OCI-LY7 (cell line): Measurements from ENCODE around the gene ZSCAN25. TPM values are rescaled to one million over a fixed set of nuclear protein-coding genes. Genes with fewer than 3 reads are reported as not detected.

ENCODE experiments used
- BruUV-seq: library from RNA; stranded (reverse); fragments of 400-500 nt; replicated peaks from 2 replicates; lab custom pipeline; 2021; lab: Mats Ljungman, UMichigan
- CTCF ChIA-PET: fragments of 300-600 bp; sonication (Branson Sonifier 250); formaldehyde crosslinking; loops from one replicate; lab custom pipeline; 2022; ENCODE audit warnings: antibody characterized with exemption; ENCODE audit not compliant: unreplicated experiment; lab: Charles Lee
- POLR2A ChIA-PET: fragments of 300-600 bp; sonication (Branson Sonifier 250); formaldehyde crosslinking; loops from one replicate; lab custom pipeline; 2022; ENCODE audit warnings: antibody characterized with exemption; lab: Charles Lee
- DNase-seq: peaks from one replicate; pipeline ENCODE4 v3.0.0-alpha.2; 2015; ENCODE audit warnings: low spot score
- H2AFZ ChIP-seq: fragments of 200-600 bp; sonication (generic), shearing (Covaris generic); 2 replicates; pipeline ENCODE4 v1.6.1; 2014; ENCODE audit warnings: mild to moderate bottlenecking, antibody characterized with exemption, low read length, moderate library complexity
- H3K27ac ChIP-seq: fragments of 200-600 bp; sonication (generic); 2 replicates; pipeline ENCODE4 v1.5.1; 2014; ENCODE audit warnings: mixed run types, low read depth, mild to moderate bottlenecking, moderate library complexity, low read length, inconsistent platforms; ENCODE audit not compliant: poor library complexity, severe bottlenecking
- H3K36me3 ChIP-seq: fragments of 200-600 bp; sonication (generic); 2 replicates; pipeline ENCODE4 v1.6.1; 2014; ENCODE audit warnings: mild to moderate bottlenecking, antibody characterized with exemption, low read length, moderate library complexity, mixed read lengths; ENCODE audit not compliant: insufficient read depth
- H3K4me1 ChIP-seq: fragments of 200-600 bp; sonication (generic); 2 replicates; pipeline ENCODE4 v1.5.1; 2014; ENCODE audit warnings: mild to moderate bottlenecking, low read length; ENCODE audit not compliant: insufficient read depth, poor library complexity, severe bottlenecking
- H3K4me2 ChIP-seq: fragments of 200-600 bp; sonication (generic); 2 replicates; pipeline ENCODE4 v1.6.1; 2014; ENCODE audit warnings: mild to moderate bottlenecking, low read length
- H3K4me3 ChIP-seq: fragments of 200-600 bp; sonication (generic); 2 replicates; pipeline ENCODE4 v1.5.1; 2014; ENCODE audit warnings: mild to moderate bottlenecking, low read depth, low read length; ENCODE audit not compliant: poor library complexity, severe bottlenecking
- H3K79me2 ChIP-seq: fragments of 200-600 bp; sonication (generic); 2 replicates; pipeline ENCODE4 v1.6.1; 2016; ENCODE audit warnings: low read depth, mild to moderate bottlenecking, low read length, moderate library complexity, mixed read lengths; ENCODE audit not compliant: insufficient read depth
- H3K9me2 ChIP-seq: fragments of 200-600 bp; sonication (generic); 2 replicates; pipeline ENCODE4 v1.6.1; 2016; ENCODE audit warnings: mild to moderate bottlenecking, low read length, mixed read lengths; ENCODE audit not compliant: insufficient read depth
- H3K9me3 ChIP-seq: fragments of 200-600 bp; sonication (generic); 2 replicates; pipeline ENCODE4 v1.6.1; 2014; ENCODE audit warnings: mild to moderate bottlenecking, mixed run types, low read length, mixed read lengths
- H4K20me1 ChIP-seq: fragments of 200-600 bp; sonication (generic); 2 replicates; pipeline ENCODE4 v1.6.1; 2014; ENCODE audit warnings: mild to moderate bottlenecking, antibody characterized with exemption, low read length, moderate library complexity, mixed read lengths; ENCODE audit not compliant: insufficient read depth
- EZH2phosphoT487 ChIP-seq: fragments of 200-600 bp; sonication (generic); IDR thresholded peaks from 2 replicates; pipeline ENCODE4 v1.6.1; 2018; ENCODE audit warnings: low read depth, borderline replicate concordance, mild to moderate bottlenecking, mixed run types, antibody characterized with exemption, low read length, moderate library complexity, mixed read lengths
- intact Hi-C: fragments of 100-400 bp; cut with micrococcal nuclease; formaldehyde crosslinking; loops from one replicate; pipeline ENCODE4 v1.10.0; 2022; ENCODE audit not compliant: unreplicated experiment
- total RNA-seq, 2 experiments: library from RNA; depleted of rRNA in 1 of 2; stranded (reverse); fragments of >200 nt in 1 of 2; shearing (Covaris generic) in 1 of 2; gene quantifications; 2 replicates each; pipeline ENCODE4 v1.2.3, GENCODE V29; 2014 to 2022
- TF ChIP-seq, protein P1 (sequence below): fragments of 200-600 bp; sonication (generic); conservative IDR thresholded peaks from 2 replicates; pipeline ENCODE4 v1.5.1; 2014; ENCODE audit warnings: mild to moderate bottlenecking, antibody characterized with exemption, low read length, moderate library complexity, mixed read lengths

Gene ZSCAN25
- total RNA-seq, 2 experiments from 2014 or later: 12.0 to 14.3 TPM

DNA sequence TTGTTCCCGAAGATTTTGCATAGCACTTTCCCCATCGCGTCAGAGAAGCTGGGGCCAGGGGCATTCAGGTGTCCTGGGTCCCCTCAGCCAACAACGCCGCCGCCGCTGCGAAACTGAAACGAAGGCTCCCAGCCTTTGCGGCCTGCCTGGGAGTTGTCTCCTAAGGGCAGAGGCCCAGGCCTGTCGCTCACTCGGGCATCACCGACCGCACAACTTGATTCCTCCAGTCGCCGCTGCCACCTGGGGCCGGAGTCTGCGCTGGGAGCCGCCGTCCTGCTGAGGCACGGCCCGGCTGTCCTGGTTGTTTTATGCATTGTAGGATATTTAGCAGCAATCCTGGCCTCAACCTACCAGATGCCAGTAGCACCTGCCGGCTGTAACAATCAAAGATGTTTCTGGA is 22.0 kb downstream of the ZSCAN25 start:
- ChIA-PET POLR2A (no interaction called here), CTCF (no interaction called here)
- Histone ChIP-seq H3K36me3 (no peaks in the 10 kb centered on the region; the same call in 1 of the 2 replicates), H3K4me2 (no peak overlapping the region), H3K27ac (no peak overlapping the region), H3K9me3 (no peaks in the 10 kb centered on the region), H3K79me2 (no peaks in the 10 kb centered on the region), H3K9me2 (no peaks in the 10 kb centered on the region), H2AFZ (no peak overlapping the region), H3K4me3 (no peak overlapping the region), H4K20me1 (no peaks in the 10 kb centered on the region), H3K4me1 (no peaks in the 10 kb centered on the region)
- no peak for DNase-seq
- no TSS peak for BruUV-seq
- TF ChIP-seq, protein P1, sequence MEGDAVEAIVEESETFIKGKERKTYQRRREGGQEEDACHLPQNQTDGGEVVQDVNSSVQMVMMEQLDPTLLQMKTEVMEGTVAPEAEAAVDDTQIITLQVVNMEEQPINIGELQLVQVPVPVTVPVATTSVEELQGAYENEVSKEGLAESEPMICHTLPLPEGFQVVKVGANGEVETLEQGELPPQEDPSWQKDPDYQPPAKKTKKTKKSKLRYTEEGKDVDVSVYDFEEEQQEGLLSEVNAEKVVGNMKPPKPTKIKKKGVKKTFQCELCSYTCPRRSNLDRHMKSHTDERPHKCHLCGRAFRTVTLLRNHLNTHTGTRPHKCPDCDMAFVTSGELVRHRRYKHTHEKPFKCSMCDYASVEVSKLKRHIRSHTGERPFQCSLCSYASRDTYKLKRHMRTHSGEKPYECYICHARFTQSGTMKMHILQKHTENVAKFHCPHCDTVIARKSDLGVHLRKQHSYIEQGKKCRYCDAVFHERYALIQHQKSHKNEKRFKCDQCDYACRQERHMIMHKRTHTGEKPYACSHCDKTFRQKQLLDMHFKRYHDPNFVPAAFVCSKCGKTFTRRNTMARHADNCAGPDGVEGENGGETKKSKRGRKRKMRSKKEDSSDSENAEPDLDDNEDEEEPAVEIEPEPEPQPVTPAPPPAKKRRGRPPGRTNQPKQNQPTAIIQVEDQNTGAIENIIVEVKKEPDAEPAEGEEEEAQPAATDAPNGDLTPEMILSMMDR: no peak
- no peak for TF ChIP-seq EZH2phosphoT487
- intact Hi-C loops: no loop called here

GRCh38 chr7:99639267-99639666 is 22.5 kb downstream of the ZSCAN25 start:
- DNase-seq: no peak
- intact Hi-C loops: no loop called here
- H4K20me1 ChIP-seq: no peaks in the 10 kb centered on the region
- H3K79me2 ChIP-seq: no peaks in the 10 kb centered on the region
- no peaks in the 10 kb centered on the region for H3K36me3 ChIP-seq
- no peaks in the 10 kb centered on the region for H3K9me2 ChIP-seq
- H3K27ac ChIP-seq: no peak overlapping the region
- no peak overlapping the region for H3K4me2 ChIP-seq
- H3K4me1 ChIP-seq: no peaks in the 10 kb centered on the region
- ChIA-PET CTCF (interaction anchor here (0.6 kb wide), 1 partner anchor 30 kb away, joined by 4 read pairs; no protein-coding TSS in a partner anchor), POLR2A (no interaction called here)
- H3K9me3 ChIP-seq: no peaks in the 10 kb centered on the region
- H2AFZ ChIP-seq: no peak overlapping the region
- H3K4me3 ChIP-seq: no peak overlapping the region
- TF ChIP-seq, protein P1: no peak
- no peak for TF ChIP-seq EZH2phosphoT487
- BruUV-seq: no TSS peak

- intact Hi-C loops: no loop called here
- H3K79me2 ChIP-seq: no peaks in the 10 kb centered on the region
- H3K27ac ChIP-seq: no peak overlapping the region
- ChIA-PET POLR2A (interaction anchor here (0.6 kb wide), 1 partner anchor 97 kb away, joined by 3 read pairs; no protein-coding TSS in a partner anchor), CTCF (no interaction called here)
- H3K36me3 ChIP-seq: no peaks in the 10 kb centered on the region
- no TSS peak for BruUV-seq
- DNase-seq: no peak
- TF ChIP-seq, protein P1: no peak
- TF ChIP-seq EZH2phosphoT487: no peak
- H2AFZ ChIP-seq: no peak overlapping the region
- H3K4me2 ChIP-seq: no peak overlapping the region
- no peak overlapping the region for H3K4me3 ChIP-seq
- no peaks in the 10 kb centered on the region for H3K4me1 ChIP-seq
- H3K9me2 ChIP-seq: no peaks in the 10 kb centered on the region
- H3K9me3 ChIP-seq: no peaks in the 10 kb centered on the region
- H4K20me1 ChIP-seq: no peaks in the 10 kb centered on the region
These were observed 25.3 kb downstream of the ZSCAN25 start for GRCh38 chr7:99642027-99642426.
